ENCODE results near the gene QARS1. TPM values are rescaled to one million over a fixed set of nuclear protein-coding genes. Genes with fewer than 3 reads are reported as not detected.
A peak's percentile ranks its signal among the peaks of the same experiment; 100 is the strongest.

Gene QARS1
- total and polyA plus RNA-seq, 10 donors, result 174 to 329 (median 221) TPM

DNA sequence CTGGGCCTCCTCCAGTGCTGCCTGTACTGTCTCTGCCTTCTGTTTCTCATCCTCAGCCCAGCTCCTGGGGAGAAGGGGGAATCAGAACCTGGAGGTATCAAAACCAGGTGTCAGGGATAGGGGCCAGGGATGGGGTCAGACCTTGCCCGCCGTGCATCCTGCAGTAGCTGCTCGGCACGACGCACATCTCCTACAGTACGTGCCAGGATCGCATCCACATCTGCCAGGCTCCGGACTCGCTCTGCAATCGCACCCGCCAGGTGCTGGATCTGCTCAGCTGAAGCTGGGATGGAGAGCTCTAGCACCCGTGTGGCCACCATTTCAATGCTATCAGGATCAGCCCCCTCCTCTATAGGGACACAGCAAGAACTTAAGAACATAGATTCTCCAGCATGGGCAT, 17.5 kb upstream of the QARS1 start:
- H3K27me3 ChIP-seq (replicated peaks in 1 of 7), result no peaks in the 10 kb centered on the region
- H3K9me3 ChIP-seq, result no peaks in the 10 kb centered on the region
- TF ChIP-seq, protein P1, sequence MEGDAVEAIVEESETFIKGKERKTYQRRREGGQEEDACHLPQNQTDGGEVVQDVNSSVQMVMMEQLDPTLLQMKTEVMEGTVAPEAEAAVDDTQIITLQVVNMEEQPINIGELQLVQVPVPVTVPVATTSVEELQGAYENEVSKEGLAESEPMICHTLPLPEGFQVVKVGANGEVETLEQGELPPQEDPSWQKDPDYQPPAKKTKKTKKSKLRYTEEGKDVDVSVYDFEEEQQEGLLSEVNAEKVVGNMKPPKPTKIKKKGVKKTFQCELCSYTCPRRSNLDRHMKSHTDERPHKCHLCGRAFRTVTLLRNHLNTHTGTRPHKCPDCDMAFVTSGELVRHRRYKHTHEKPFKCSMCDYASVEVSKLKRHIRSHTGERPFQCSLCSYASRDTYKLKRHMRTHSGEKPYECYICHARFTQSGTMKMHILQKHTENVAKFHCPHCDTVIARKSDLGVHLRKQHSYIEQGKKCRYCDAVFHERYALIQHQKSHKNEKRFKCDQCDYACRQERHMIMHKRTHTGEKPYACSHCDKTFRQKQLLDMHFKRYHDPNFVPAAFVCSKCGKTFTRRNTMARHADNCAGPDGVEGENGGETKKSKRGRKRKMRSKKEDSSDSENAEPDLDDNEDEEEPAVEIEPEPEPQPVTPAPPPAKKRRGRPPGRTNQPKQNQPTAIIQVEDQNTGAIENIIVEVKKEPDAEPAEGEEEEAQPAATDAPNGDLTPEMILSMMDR (IDR thresholded peaks at IDR 0.05 in 8 of 11, conservative IDR thresholded peaks at IDR 0.05 in 3 of 11), result no peak
- TF ChIP-seq POLR2A (IDR thresholded peaks at IDR 0.05) (no peak), POLR2AphosphoS5 (IDR thresholded peaks at IDR 0.05) (no peak)
- H3K4me1 ChIP-seq, result peaks cover 13 to 38% (median 28%) of the 10 kb centered on the region in 6 donors
- H3K36me3 ChIP-seq, result peaks cover 5 to 79% (median 57%) of the 10 kb centered on the region in 6 donors
- intact Hi-C loops (cut with DNase I; ENCODE audit: low total_unique reads), result no loop called here
- no peak for DNase-seq
- peak overlapping the region in 2 of 8 donors; percentile 96 to 98 for H3K27ac ChIP-seq
- WGBS, 5 donors, result 94 to 100% (median 98%) methylated on average over 5 to 12 of the region's 12 CpGs
- no peak overlapping the region for H3K4me3 ChIP-seq

- Histone ChIP-seq H3K9me3 (no peaks in the 10 kb centered on the region), H3K36me3 (peaks cover 7 to 79% (median 64%) of the 10 kb centered on the region in 6 donors), H3K27ac (peak overlapping the region; percentile 88 to 98 (median 93)), H3K4me3 (peak overlapping the region; percentile 81 to 98 (median 96)), H3K4me1 (peaks cover 13 to 39% (median 28%) of the 10 kb centered on the region in 6 donors), H3K27me3 (replicated peaks in 1 of 7) (no peaks in the 10 kb centered on the region)
- TF ChIP-seq POLR2A (IDR thresholded peaks at IDR 0.05), result no peak
- TF ChIP-seq, protein P1 (IDR thresholded peaks at IDR 0.05 in 8 of 11, conservative IDR thresholded peaks at IDR 0.05 in 3 of 11), result no peak
- TF ChIP-seq POLR2AphosphoS5 (IDR thresholded peaks at IDR 0.05), result no peak
- WGBS, 5 donors, result 74 to 82% (median 78%) methylated on average over 14 to 17 of the region's 17 CpGs
- intact Hi-C loops (cut with DNase I; ENCODE audit: low total_unique reads), result no loop called here
- DNase-seq, result no peak
Measured at GRCh38 chr3:49121132-49121736, 16.7 kb upstream of the QARS1 start.

GRCh38 chr3:49120438-49121131, 16.0 kb upstream of the QARS1 start, which contains the start of gene USP19:
USP19 (minus strand) TSS chr3:49120823; CDS start chr3:49119145, 1,678 bp downstream.
- intact Hi-C loops (cut with DNase I; ENCODE audit: low total_unique reads), result no loop called here

More at GRCh38 chr3:49120438-49121131, 16.0 kb upstream of the QARS1 start, which contains the start of gene USP19:
- Histone ChIP-seq H3K36me3 (peaks cover 11 to 79% (median 68%) of the 10 kb centered on the region in 6 donors), H3K4me1 (peaks cover 13 to 39% (median 28%) of the 10 kb centered on the region in 6 donors), H3K27me3 (replicated peaks in 1 of 7) (no peaks in the 10 kb centered on the region), H3K4me3 (peak within 1 kb of the TSS; percentile 81 to 98 (median 96)), H3K9me3 (no peaks in the 10 kb centered on the region), H3K27ac (peak within 1 kb of the TSS; percentile 88 to 98 (median 93))
- DNase-seq, result peak; percentile 99
- WGBS, 5 donors, result 1% methylated on average over 28 to 70 of the region's 70 CpGs
- peak; percentile 98 for TF ChIP-seq POLR2AphosphoS5 (IDR thresholded peaks at IDR 0.05)
- TF ChIP-seq, protein P1 (IDR thresholded peaks at IDR 0.05 in 8 of 11, conservative IDR thresholded peaks at IDR 0.05 in 3 of 11), result peak in 6 of 11 experiments; percentile 7 to 49 (median 17)
- TF ChIP-seq POLR2A (IDR thresholded peaks at IDR 0.05), result peak in 2 of 3 donors; percentile 25 to 73
